ENCODE measurements around the gene HDAC11. TPM values are rescaled to one million over a fixed set of nuclear protein-coding genes. Genes with fewer than 3 reads are reported as not detected.
"Not testable (repeated sequence)": the region's sequence is repeated elsewhere in the genome, so short reads cannot be mapped to it uniquely, and the experiment has no call there.

The HDAC11 gene
- total and polyA plus RNA-seq, 8 donors, result 14.0 to 22.0 (median 20.8) TPM

- no peaks in the 10 kb centered on the region for H3K27me3 ChIP-seq
- no peak overlapping the region for H3K4me3 ChIP-seq
- no peak for ATAC-seq
- H3K9me3 ChIP-seq, result no peaks in the 10 kb centered on the region
- no peak for TF ChIP-seq CTCF (IDR thresholded peaks at IDR 0.05)
- peaks cover 0 to 11% of the 10 kb centered on the region in 2 donors for H3K36me3 ChIP-seq
- intact Hi-C loops (cut with DNase I), result loop anchor here in 1 of 2 donors (2.0 kb wide), 1 partner anchor 153 kb away; no protein-coding TSS in a partner anchor
- H3K27ac ChIP-seq, result no peak overlapping the region
- peaks cover 0 to 7% of the 10 kb centered on the region in 2 donors for H3K4me1 ChIP-seq
- DNase-seq, result no peak
Observed at GRCh38 chr3:13495351-13495813, 15.3 kb downstream of the HDAC11 start.

DNA sequence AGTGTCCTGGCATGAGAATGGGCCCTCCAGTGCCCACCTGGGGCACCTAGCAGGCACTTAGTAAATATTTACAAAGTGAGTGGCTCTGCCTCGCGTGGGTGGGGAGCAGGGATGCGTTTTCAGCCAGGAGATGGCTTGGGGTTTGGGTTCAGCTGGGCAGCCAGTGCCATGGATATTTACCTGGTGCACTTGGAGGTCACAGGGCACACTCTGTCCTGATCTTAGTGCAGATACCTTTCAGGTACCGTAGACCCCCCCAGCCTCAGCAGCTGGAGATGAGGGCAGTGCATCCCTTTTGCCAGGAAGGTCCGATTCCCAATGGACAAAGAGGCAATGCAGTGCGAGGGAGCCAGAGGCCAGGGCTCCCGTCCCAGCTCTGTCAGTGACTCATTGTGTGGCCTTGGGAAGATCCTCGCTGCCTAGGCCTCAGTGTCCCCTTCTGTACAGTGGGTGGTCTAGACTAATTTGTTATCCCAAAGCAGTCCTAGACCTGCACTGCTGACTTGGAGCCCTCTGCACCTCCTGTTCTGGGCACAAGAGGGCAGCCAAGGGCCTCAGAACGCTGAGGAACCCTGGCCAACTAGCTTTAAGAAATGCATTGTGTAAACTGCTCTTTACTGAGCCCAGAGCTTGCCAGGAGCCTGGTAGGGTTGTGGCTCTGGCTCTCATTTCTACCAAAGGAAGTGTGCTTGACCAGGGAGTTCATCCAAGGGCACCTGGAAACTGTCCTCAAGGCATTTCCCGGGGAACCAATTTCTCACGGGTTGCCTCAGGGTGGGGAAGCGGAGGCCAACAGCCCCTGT lies 16.0 kb downstream of the HDAC11 start:
- peak; percentile 87 to 88 for TF ChIP-seq CTCF (IDR thresholded peaks at IDR 0.05)
- H3K4me3 ChIP-seq, result no peak overlapping the region
- H3K4me1 ChIP-seq, result peaks cover 0 to 7% of the 10 kb centered on the region in 2 donors
- H3K9me3 ChIP-seq, result no peaks in the 10 kb centered on the region
- peak; percentile 97 for ATAC-seq
- intact Hi-C loops (cut with DNase I), result loop anchor here in 1 of 2 donors (2.0 kb wide), 1 partner anchor 153 kb away; no protein-coding TSS in a partner anchor
- peak; percentile 58 to 90 (median 75) for DNase-seq
- no peaks in the 10 kb centered on the region for H3K27me3 ChIP-seq
- H3K36me3 ChIP-seq, result peaks cover 0 to 11% of the 10 kb centered on the region in 2 donors
- H3K27ac ChIP-seq, result no peak overlapping the region

- H3K36me3 ChIP-seq, result peaks cover 0 to 11% of the 10 kb centered on the region in 2 donors
- intact Hi-C loops (cut with DNase I), result no loop called here
- DNase-seq (no peak), ATAC-seq (no peak)
- TF ChIP-seq CTCF (IDR thresholded peaks at IDR 0.05), result no peak
- no peak overlapping the region for H3K27ac ChIP-seq
- H3K27me3 ChIP-seq, result no peaks in the 10 kb centered on the region
- no peak overlapping the region for H3K4me3 ChIP-seq
- H3K9me3 ChIP-seq, result no peaks in the 10 kb centered on the region
- H3K4me1 ChIP-seq, result peaks cover 0 to 7% of the 10 kb centered on the region in 2 donors
Observed at GRCh38 chr3:13496879-13497278, 16.8 kb downstream of the HDAC11 start.

DNA sequence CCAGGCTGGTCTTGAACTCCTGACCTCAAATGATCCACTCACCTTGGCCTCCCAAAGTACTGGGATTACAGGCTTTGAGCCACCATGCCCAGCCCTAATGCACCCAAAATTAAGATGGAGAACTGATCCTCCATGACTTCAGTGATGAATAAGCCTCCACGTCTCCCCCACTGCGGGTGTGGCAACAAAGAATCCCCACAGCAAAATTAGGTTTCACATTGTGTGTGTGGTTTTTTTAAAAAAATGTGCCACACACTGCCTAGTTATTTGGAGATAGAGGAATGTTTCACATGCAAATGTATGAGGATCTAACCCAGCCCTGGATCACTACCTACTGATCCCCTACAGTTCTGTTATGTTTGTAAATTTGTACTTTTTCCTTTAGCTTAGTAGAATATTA lies 17.3 kb downstream of the HDAC11 start:
- DNase-seq (no peak), ATAC-seq (no peak)
- H3K27me3 ChIP-seq, result no peaks in the 10 kb centered on the region
- H3K4me1 ChIP-seq, result peaks cover 0 to 7% of the 10 kb centered on the region in 2 donors
- no peak overlapping the region for H3K27ac ChIP-seq
- intact Hi-C loops (cut with DNase I), result no loop called here
- no peaks in the 10 kb centered on the region for H3K9me3 ChIP-seq
- peaks cover 0 to 11% of the 10 kb centered on the region in 2 donors for H3K36me3 ChIP-seq
- no peak for TF ChIP-seq CTCF (IDR thresholded peaks at IDR 0.05)
- no peak overlapping the region for H3K4me3 ChIP-seq

GRCh38 chr3:13498354-13499060 lies 18.4 kb downstream of the HDAC11 start:
- H3K27me3 ChIP-seq, result no peaks in the 10 kb centered on the region
- H3K27ac ChIP-seq, result no peak overlapping the region
- H3K4me1 ChIP-seq, result peaks cover 0 to 7% of the 10 kb centered on the region in 2 donors
- no peak overlapping the region for H3K4me3 ChIP-seq
- ATAC-seq (no peak), DNase-seq (no peak)
- peaks cover 0 to 15% of the 10 kb centered on the region in 2 donors for H3K36me3 ChIP-seq
- no peak for TF ChIP-seq CTCF (IDR thresholded peaks at IDR 0.05)
- H3K9me3 ChIP-seq, result no peaks in the 10 kb centered on the region
- intact Hi-C loops (cut with DNase I), result no loop called here

GRCh38 chr3:13499246-13499645 lies 19.1 kb downstream of the HDAC11 start:
- H3K4me1 ChIP-seq; H3K9me3 ChIP-seq; intact Hi-C loops (cut with DNase I); ATAC-seq; H3K27me3 ChIP-seq; DNase-seq; H3K27ac ChIP-seq; H3K4me3 ChIP-seq: not testable (repeated sequence)
- H3K36me3 ChIP-seq, result peaks cover 0 to 14% of the 10 kb centered on the region in 2 donors
